ENCODE data around the gene CELF2. TPM values are rescaled to one million over a fixed set of nuclear protein-coding genes. Genes with fewer than 3 reads are reported as not detected.

CELF2 gene
- total and polyA plus RNA-seq, 2 donors from 2014 or later, result 1.7 to 39.2 TPM

GRCh38 chr10:11114269-11114668 lies 96.6 kb downstream of the CELF2 start:
- intact Hi-C loops (cut with DNase I), result no loop called here
- no peaks in the 10 kb centered on the region for H3K36me3 ChIP-seq (ENCODE audit: control insufficient read depth in 2 of 3, insufficient read depth in 3 of 3, low read length in 3 of 3)
- no peak overlapping the region for H3K4me3 ChIP-seq (ENCODE audit: low read length in 3 of 3)
- H3K27me3 ChIP-seq (ENCODE audit: control insufficient read depth, insufficient read depth, low read length), result no peaks in the 10 kb centered on the region
- TF ChIP-seq CTCF (IDR thresholded peaks at IDR 0.05; ENCODE audit: borderline replicate concordance, extremely low read depth, insufficient read depth), result no peak
- no peak overlapping the region for H3K9ac ChIP-seq (ENCODE audit: low read length in 3 of 3)
- no peak for DNase-seq
- no peak overlapping the region for H3K27ac ChIP-seq (ENCODE audit: low read depth in 2 of 2, low read length in 2 of 2)
- FAIRE-seq, result no peak
- no peaks in the 10 kb centered on the region for H3K4me1 ChIP-seq (ENCODE audit: control insufficient read depth in 2 of 3, insufficient read depth in 2 of 3, low read depth in 1 of 3, low read length in 3 of 3)
- H3K9me3 ChIP-seq (ENCODE audit: control insufficient read depth in 2 of 3, insufficient read depth in 1 of 3, low read length in 3 of 3), result no peaks in the 10 kb centered on the region

- H3K9me3 ChIP-seq (ENCODE audit: control insufficient read depth in 2 of 3, insufficient read depth in 1 of 3, low read length in 3 of 3), result no peaks in the 10 kb centered on the region
- no peak for FAIRE-seq
- no peak overlapping the region for H3K9ac ChIP-seq (ENCODE audit: low read length in 3 of 3)
- intact Hi-C loops (cut with DNase I), result no loop called here
- TF ChIP-seq CTCF (IDR thresholded peaks at IDR 0.05; ENCODE audit: borderline replicate concordance, extremely low read depth, insufficient read depth), result no peak
- no peaks in the 10 kb centered on the region for H3K4me1 ChIP-seq (ENCODE audit: control insufficient read depth in 2 of 3, insufficient read depth in 2 of 3, low read depth in 1 of 3, low read length in 3 of 3)
- no peaks in the 10 kb centered on the region for H3K27me3 ChIP-seq (ENCODE audit: control insufficient read depth, insufficient read depth, low read length)
- no peak overlapping the region for H3K27ac ChIP-seq (ENCODE audit: low read depth in 2 of 2, low read length in 2 of 2)
- H3K36me3 ChIP-seq (ENCODE audit: control insufficient read depth in 2 of 3, insufficient read depth in 3 of 3, low read length in 3 of 3), result no peaks in the 10 kb centered on the region
- DNase-seq, result no peak
- H3K4me3 ChIP-seq (ENCODE audit: low read length in 3 of 3), result no peak overlapping the region
Observed at GRCh38 chr10:11115337-11115736, 97.7 kb downstream of the CELF2 start.

GRCh38 chr10:11116361-11116760 lies 98.7 kb downstream of the CELF2 start:
- Histone ChIP-seq H3K9ac (ENCODE audit: low read length in 3 of 3) (no peak overlapping the region), H3K27ac (ENCODE audit: low read depth in 2 of 2, low read length in 2 of 2) (no peak overlapping the region), H3K9me3 (ENCODE audit: control insufficient read depth in 2 of 3, insufficient read depth in 1 of 3, low read length in 3 of 3) (no peaks in the 10 kb centered on the region), H3K4me3 (ENCODE audit: low read length in 3 of 3) (no peak overlapping the region), H3K4me1 (ENCODE audit: control insufficient read depth in 2 of 3, insufficient read depth in 2 of 3, low read depth in 1 of 3, low read length in 3 of 3) (no peaks in the 10 kb centered on the region), H3K36me3 (ENCODE audit: control insufficient read depth in 2 of 3, insufficient read depth in 3 of 3, low read length in 3 of 3) (no peaks in the 10 kb centered on the region), H3K27me3 (ENCODE audit: control insufficient read depth, insufficient read depth, low read length) (no peaks in the 10 kb centered on the region)
- DNase-seq, result no peak
- intact Hi-C loops (cut with DNase I), result no loop called here
- TF ChIP-seq CTCF (IDR thresholded peaks at IDR 0.05; ENCODE audit: borderline replicate concordance, extremely low read depth, insufficient read depth), result no peak
- no peak for FAIRE-seq

- TF ChIP-seq CTCF (IDR thresholded peaks at IDR 0.05; ENCODE audit: borderline replicate concordance, extremely low read depth, insufficient read depth), result no peak
- Histone ChIP-seq H3K27ac (ENCODE audit: low read depth in 2 of 2, low read length in 2 of 2) (no peak overlapping the region), H3K4me1 (ENCODE audit: control insufficient read depth in 2 of 3, insufficient read depth in 2 of 3, low read depth in 1 of 3, low read length in 3 of 3) (no peaks in the 10 kb centered on the region), H3K4me3 (ENCODE audit: low read length in 3 of 3) (no peak overlapping the region), H3K9ac (ENCODE audit: low read length in 3 of 3) (no peak overlapping the region), H3K36me3 (ENCODE audit: control insufficient read depth in 2 of 3, insufficient read depth in 3 of 3, low read length in 3 of 3) (no peaks in the 10 kb centered on the region), H3K27me3 (ENCODE audit: control insufficient read depth, insufficient read depth, low read length) (no peaks in the 10 kb centered on the region), H3K9me3 (ENCODE audit: control insufficient read depth in 2 of 3, insufficient read depth in 1 of 3, low read length in 3 of 3) (no peaks in the 10 kb centered on the region)
- intact Hi-C loops (cut with DNase I), result no loop called here
- DNase-seq (no peak), FAIRE-seq (no peak)
Observed at GRCh38 chr10:11116817-11117216, 99.1 kb downstream of the CELF2 start.

All from kidney (tissue), 14 donors.